OCI-LY7 (cell line): ENCODE measurements around the gene TCHHL1. TPM values are rescaled to one million over a fixed set of nuclear protein-coding genes. Genes with fewer than 3 reads are reported as not detected.
A peak's percentile ranks its signal among the peaks of the same experiment; 100 is the strongest.

Experiments
- BruUV-seq: library from RNA; stranded (reverse); fragments of 400-500 nt; replicated peaks from 2 replicates; lab custom pipeline; 2021; lab: Mats Ljungman, UMichigan
- CTCF ChIA-PET: fragments of 300-600 bp; sonication (Branson Sonifier 250); formaldehyde crosslinking; loops from one replicate; lab custom pipeline; 2022; ENCODE audit warnings: antibody characterized with exemption; ENCODE audit not compliant: unreplicated experiment; lab: Charles Lee
- POLR2A ChIA-PET: fragments of 300-600 bp; sonication (Branson Sonifier 250); formaldehyde crosslinking; loops from one replicate; lab custom pipeline; 2022; ENCODE audit warnings: antibody characterized with exemption; lab: Charles Lee
- DNase-seq: peaks from one replicate; pipeline ENCODE4 v3.0.0-alpha.2; 2015; ENCODE audit warnings: low spot score
- H2AFZ ChIP-seq: fragments of 200-600 bp; sonication (generic), shearing (Covaris generic); 2 replicates; pipeline ENCODE4 v1.6.1; 2014; ENCODE audit warnings: mild to moderate bottlenecking, antibody characterized with exemption, low read length, moderate library complexity
- H3K27ac ChIP-seq: fragments of 200-600 bp; sonication (generic); 2 replicates; pipeline ENCODE4 v1.5.1; 2014; ENCODE audit warnings: mixed run types, low read depth, mild to moderate bottlenecking, moderate library complexity, low read length, inconsistent platforms; ENCODE audit not compliant: poor library complexity, severe bottlenecking
- H3K36me3 ChIP-seq: fragments of 200-600 bp; sonication (generic); 2 replicates; pipeline ENCODE4 v1.6.1; 2014; ENCODE audit warnings: mild to moderate bottlenecking, antibody characterized with exemption, low read length, moderate library complexity, mixed read lengths; ENCODE audit not compliant: insufficient read depth
- H3K4me1 ChIP-seq: fragments of 200-600 bp; sonication (generic); 2 replicates; pipeline ENCODE4 v1.5.1; 2014; ENCODE audit warnings: mild to moderate bottlenecking, low read length; ENCODE audit not compliant: insufficient read depth, poor library complexity, severe bottlenecking
- H3K4me2 ChIP-seq: fragments of 200-600 bp; sonication (generic); 2 replicates; pipeline ENCODE4 v1.6.1; 2014; ENCODE audit warnings: mild to moderate bottlenecking, low read length
- H3K4me3 ChIP-seq: fragments of 200-600 bp; sonication (generic); 2 replicates; pipeline ENCODE4 v1.5.1; 2014; ENCODE audit warnings: mild to moderate bottlenecking, low read depth, low read length; ENCODE audit not compliant: poor library complexity, severe bottlenecking
- H3K79me2 ChIP-seq: fragments of 200-600 bp; sonication (generic); 2 replicates; pipeline ENCODE4 v1.6.1; 2016; ENCODE audit warnings: low read depth, mild to moderate bottlenecking, low read length, moderate library complexity, mixed read lengths; ENCODE audit not compliant: insufficient read depth
- H3K9me2 ChIP-seq: fragments of 200-600 bp; sonication (generic); 2 replicates; pipeline ENCODE4 v1.6.1; 2016; ENCODE audit warnings: mild to moderate bottlenecking, low read length, mixed read lengths; ENCODE audit not compliant: insufficient read depth
- H3K9me3 ChIP-seq: fragments of 200-600 bp; sonication (generic); 2 replicates; pipeline ENCODE4 v1.6.1; 2014; ENCODE audit warnings: mild to moderate bottlenecking, mixed run types, low read length, mixed read lengths
- H4K20me1 ChIP-seq: fragments of 200-600 bp; sonication (generic); 2 replicates; pipeline ENCODE4 v1.6.1; 2014; ENCODE audit warnings: mild to moderate bottlenecking, antibody characterized with exemption, low read length, moderate library complexity, mixed read lengths; ENCODE audit not compliant: insufficient read depth
- CTCF ChIP-seq: fragments of 200-600 bp; sonication (generic); conservative IDR thresholded peaks from 2 replicates; pipeline ENCODE4 v1.5.1; 2014; ENCODE audit warnings: mild to moderate bottlenecking, antibody characterized with exemption, low read length, moderate library complexity, mixed read lengths
- EZH2phosphoT487 ChIP-seq: fragments of 200-600 bp; sonication (generic); IDR thresholded peaks from 2 replicates; pipeline ENCODE4 v1.6.1; 2018; ENCODE audit warnings: low read depth, borderline replicate concordance, mild to moderate bottlenecking, mixed run types, antibody characterized with exemption, low read length, moderate library complexity, mixed read lengths
- intact Hi-C: fragments of 100-400 bp; cut with micrococcal nuclease; formaldehyde crosslinking; loops from one replicate; pipeline ENCODE4 v1.10.0; 2022; ENCODE audit not compliant: unreplicated experiment
- total RNA-seq, 2 experiments: library from RNA; depleted of rRNA in 1 of 2; stranded (reverse); fragments of >200 nt in 1 of 2; shearing (Covaris generic) in 1 of 2; gene quantifications; 2 replicates each; pipeline ENCODE4 v1.2.3, GENCODE V29; 2014 to 2022

TCHHL1 gene
- total RNA-seq, 2 experiments from 2014 or later, result not detected

GRCh38 chr1:152038871-152039270 lies 50.0 kb downstream of the TCHHL1 start:
- peaks cover 29% of the 10 kb centered on the region for H3K4me1 ChIP-seq
- BruUV-seq, result no TSS peak
- peak overlapping the region; percentile 42 for H3K27ac ChIP-seq
- intact Hi-C loops, result no loop called here
- ChIA-PET CTCF (no interaction called here), POLR2A (interaction anchor here (0.6 to 5.7 kb wide), 3 partner anchors 9 to 139 kb away, joined by 3 to 38 read pairs (median 5); no protein-coding TSS in a partner anchor)
- H3K4me2 ChIP-seq, result no peak overlapping the region
- H3K9me2 ChIP-seq, result no peaks in the 10 kb centered on the region
- H2AFZ ChIP-seq, result peak overlapping the region; percentile 63; the same call in 1 of the 2 replicates
- H4K20me1 ChIP-seq, result no peaks in the 10 kb centered on the region
- no peak overlapping the region for H3K4me3 ChIP-seq
- H3K9me3 ChIP-seq, result no peaks in the 10 kb centered on the region
- no peaks in the 10 kb centered on the region for H3K36me3 ChIP-seq
- H3K79me2 ChIP-seq, result no peaks in the 10 kb centered on the region
- no peak for TF ChIP-seq EZH2phosphoT487
- TF ChIP-seq CTCF, result no peak
- no peak for DNase-seq

GRCh38 chr1:152036267-152037216 lies 52.3 kb downstream of the TCHHL1 start, which contains the start of gene S100A11:
Gene S100A11, minus strand, starts transcription at chr1:152037004. Its CDS starts 89 bp downstream, at chr1:152036915.
- H3K79me2 ChIP-seq, result no peaks in the 10 kb centered on the region
- no peaks in the 10 kb centered on the region for H4K20me1 ChIP-seq
- BruUV-seq, result TSS peak; percentile 74
- ChIA-PET CTCF (no interaction called here), POLR2A (interaction anchor here (0.7 to 5.7 kb wide), 2 partner anchors 11 to 261 kb away, joined by 4 to 38 read pairs; no protein-coding TSS in a partner anchor)
- peaks cover 29% of the 10 kb centered on the region for H3K4me1 ChIP-seq
- peak within 1 kb of the TSS; percentile 100 for H2AFZ ChIP-seq
- DNase-seq, result no peak
- H3K27ac ChIP-seq, result no peak within 1 kb of the TSS
- no peaks in the 10 kb centered on the region for H3K9me2 ChIP-seq
- no peaks in the 10 kb centered on the region for H3K36me3 ChIP-seq
- H3K4me3 ChIP-seq, result no peak within 1 kb of the TSS
- H3K9me3 ChIP-seq, result no peaks in the 10 kb centered on the region
- peak within 1 kb of the TSS; percentile 32; the same call in 1 of the 2 replicates for H3K4me2 ChIP-seq
- intact Hi-C loops, result no loop called here
- TF ChIP-seq CTCF (no peak), EZH2phosphoT487 (no peak)
